ENCODE data around the gene ARID5B.
A peak's percentile ranks its signal among the peaks of the same experiment; 100 is the strongest.
"Not testable (repeated sequence)": the region's sequence is repeated elsewhere in the genome, so short reads cannot be mapped to it uniquely, and the experiment has no call there.

ARID5B gene

GRCh38 chr10:61970182-61971002, 68.9 kb downstream of the ARID5B start:
- CTCF ChIA-PET, result no interaction called here
- POLR2A ChIA-PET, result no interaction called here
- no peak for DNase-seq (ENCODE audit: low read depth, low spot score)
- TF ChIP-seq CTCF (IDR thresholded peaks at IDR 0.05; ENCODE audit: insufficient read depth, low read length, missing control alignments), result no peak
- no peak overlapping the region for H3K4me3 ChIP-seq (ENCODE audit: low read depth, low read length)

- TF ChIP-seq CTCF (IDR thresholded peaks at IDR 0.05; ENCODE audit: insufficient read depth, low read length, missing control alignments), result no peak
- DNase-seq (ENCODE audit: low read depth, low spot score), result no peak
- CTCF ChIA-PET, result no interaction called here
- no peak overlapping the region for H3K4me3 ChIP-seq (ENCODE audit: low read depth, low read length)
- POLR2A ChIA-PET, result no interaction called here
These were observed 69.5 kb downstream of the ARID5B start for GRCh38 chr10:61971003-61971325.

- POLR2A ChIA-PET, result no interaction called here
- no peak for TF ChIP-seq CTCF (IDR thresholded peaks at IDR 0.05; ENCODE audit: insufficient read depth, low read length, missing control alignments)
- no peak overlapping the region for H3K4me3 ChIP-seq (ENCODE audit: low read depth, low read length)
- DNase-seq (ENCODE audit: low read depth, low spot score), result no peak
- CTCF ChIA-PET, result interaction anchor here (0.5 to 0.6 kb wide), 2 partner anchors 76 to 239 kb away, joined by 3 read pairs; no protein-coding TSS in a partner anchor
These were observed 71.7 kb downstream of the ARID5B start for GRCh38 chr10:61973169-61973568.

GRCh38 chr10:61973906-61974305, 72.4 kb downstream of the ARID5B start:
- TF ChIP-seq CTCF (IDR thresholded peaks at IDR 0.05; ENCODE audit: insufficient read depth, low read length, missing control alignments), result no peak
- no peak for DNase-seq (ENCODE audit: low read depth, low spot score)
- CTCF ChIA-PET, result interaction anchor here (0.5 to 0.6 kb wide), 2 partner anchors 76 to 240 kb away, joined by 3 read pairs; no protein-coding TSS in a partner anchor
- H3K4me3 ChIP-seq (ENCODE audit: low read depth, low read length), result no peak overlapping the region
- POLR2A ChIA-PET, result no interaction called here

GRCh38 chr10:61974601-61975390, 73.3 kb downstream of the ARID5B start:
- ChIA-PET CTCF (interaction anchor here (1.6 kb wide), 1 partner anchor 76 kb away, joined by 4 read pairs; no protein-coding TSS in a partner anchor), POLR2A (no interaction called here)
- no peak overlapping the region for H3K4me3 ChIP-seq (ENCODE audit: low read depth, low read length)
- no peak for DNase-seq (ENCODE audit: low read depth, low spot score)
- TF ChIP-seq CTCF (IDR thresholded peaks at IDR 0.05; ENCODE audit: insufficient read depth, low read length, missing control alignments), result no peak

- H3K4me3 ChIP-seq (ENCODE audit: low read depth, low read length), result no peak overlapping the region
- ChIA-PET CTCF (interaction anchor here (1.6 kb wide), 1 partner anchor 75 kb away, joined by 4 read pairs; no protein-coding TSS in a partner anchor), POLR2A (no interaction called here)
- peak; percentile 51 for DNase-seq (ENCODE audit: low read depth, low spot score)
- TF ChIP-seq CTCF (IDR thresholded peaks at IDR 0.05; ENCODE audit: insufficient read depth, low read length, missing control alignments), result no peak
These were observed 74.0 kb downstream of the ARID5B start for GRCh38 chr10:61975391-61975932.

GRCh38 chr10:61976951-61977721, 75.6 kb downstream of the ARID5B start:
- POLR2A ChIA-PET; DNase-seq (ENCODE audit: low read depth, low spot score); CTCF ChIA-PET: not testable (repeated sequence)

More at GRCh38 chr10:61976951-61977721, 75.6 kb downstream of the ARID5B start:
- not testable (repeated sequence) for H3K4me3 ChIP-seq (ENCODE audit: low read depth, low read length)
